ENCODE measurements around the gene NECTIN2.
"Not testable (repeated sequence)": the region's sequence is repeated elsewhere in the genome, so short reads cannot be mapped to it uniquely, and the experiment has no call there.

NECTIN2 gene

DNA sequence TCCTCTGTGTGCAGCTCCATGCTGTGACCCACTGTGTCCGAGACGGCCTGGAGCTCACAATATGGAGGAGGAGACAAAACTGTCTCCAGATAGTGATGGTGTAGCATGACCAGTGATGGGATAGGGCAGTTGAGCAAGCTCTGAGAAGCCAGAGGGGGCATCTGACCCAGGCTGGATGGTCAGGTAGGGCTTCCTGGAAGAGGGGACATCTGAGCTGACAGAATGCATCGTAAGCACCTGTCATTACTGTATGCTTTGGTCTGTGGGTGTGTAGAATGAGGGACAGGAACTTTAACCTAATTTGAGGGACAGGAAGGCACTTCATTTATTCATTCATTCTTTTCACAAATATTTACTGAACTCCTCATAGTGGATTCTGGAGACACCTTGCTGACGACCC is 38.5 kb downstream of the NECTIN2 start:
- DNase-seq (ENCODE audit: low read depth, low spot score), result no peak

- DNase-seq (ENCODE audit: low read depth, low spot score), result no peak
Observed at GRCh38 chr19:44886141-44886540, 40.0 kb downstream of the NECTIN2 start.

- DNase-seq (ENCODE audit: low read depth, low spot score), result no peak
Observed at GRCh38 chr19:44887648-44888047, 41.6 kb downstream of the NECTIN2 start.

- not testable (repeated sequence) for DNase-seq (ENCODE audit: low read depth, low spot score)
Observed at GRCh38 chr19:44888335-44888734, 42.2 kb downstream of the NECTIN2 start.

- DNase-seq (ENCODE audit: low read depth, low spot score), result no peak
Observed at GRCh38 chr19:44889830-44890365, 43.8 kb downstream of the NECTIN2 start.

GRCh38 chr19:44890366-44891015 is 44.4 kb downstream of the NECTIN2 start:
- DNase-seq (ENCODE audit: low read depth, low spot score), result peak; percentile 100

GRCh38 chr19:44891016-44891882 is 45.2 kb downstream of the NECTIN2 start, which contains the start of gene TOMM40:
Gene TOMM40, plus strand, starts transcription at chr19:44891254. Its CDS starts 162 bp downstream, at chr19:44891416.
- DNase-seq (ENCODE audit: low read depth, low spot score), result no peak

- DNase-seq (ENCODE audit: low read depth, low spot score), result no peak
Observed at GRCh38 chr19:44892932-44893331, 46.8 kb downstream of the NECTIN2 start.

GRCh38 chr19:44893332-44894051 is 47.4 kb downstream of the NECTIN2 start:
- DNase-seq (ENCODE audit: low read depth, low spot score), result no peak

- DNase-seq (ENCODE audit: low read depth, low spot score), result no peak
Observed at GRCh38 chr19:44894052-44894400, 47.9 kb downstream of the NECTIN2 start.

DNA sequence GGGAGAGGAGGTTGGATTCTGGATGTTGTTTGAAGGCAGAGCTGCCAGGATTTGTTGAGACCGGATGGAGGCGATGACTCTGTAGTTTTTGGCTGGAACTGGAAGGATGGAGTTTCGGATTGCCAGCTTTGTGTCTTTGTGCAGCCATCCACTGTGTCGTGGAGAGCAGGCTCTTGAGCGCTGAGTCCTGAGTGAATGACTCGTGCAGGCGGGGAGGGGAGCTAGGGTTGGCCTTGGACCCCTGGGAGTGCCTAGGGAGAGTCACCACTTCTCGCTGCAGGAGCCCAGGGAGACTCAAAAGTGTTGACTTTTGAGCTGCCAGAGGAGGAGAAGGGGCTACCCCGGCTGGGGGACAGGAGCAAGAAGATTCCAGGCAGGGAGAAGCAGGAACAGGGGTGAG is 48.8 kb downstream of the NECTIN2 start:
- DNase-seq (ENCODE audit: low read depth, low spot score), result no peak

DNA sequence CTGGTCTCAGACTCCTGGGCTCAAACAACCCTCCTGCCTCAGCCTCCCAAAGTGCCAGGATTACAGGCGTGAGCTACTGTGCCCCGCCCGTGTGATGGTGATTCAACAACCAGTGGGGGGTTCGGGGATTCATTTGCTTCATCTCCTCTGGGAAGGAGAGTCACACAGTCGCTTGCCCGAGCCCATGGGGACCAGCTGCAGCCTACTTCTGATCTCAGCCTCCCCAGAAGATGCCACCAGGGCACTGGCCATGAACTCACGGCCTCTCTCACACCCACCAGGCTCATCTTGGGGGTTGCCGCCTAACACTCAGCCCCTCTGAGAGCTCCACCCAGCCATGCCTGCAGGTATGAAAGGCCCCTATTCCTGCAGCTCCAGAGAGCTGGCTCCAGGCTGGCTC is 51.7 kb downstream of the NECTIN2 start:
- DNase-seq (ENCODE audit: low read depth, low spot score), result no peak

GRCh38 chr19:44900328-44901244 is 54.5 kb downstream of the NECTIN2 start:
- DNase-seq (ENCODE audit: low read depth, low spot score), result no peak

DNA sequence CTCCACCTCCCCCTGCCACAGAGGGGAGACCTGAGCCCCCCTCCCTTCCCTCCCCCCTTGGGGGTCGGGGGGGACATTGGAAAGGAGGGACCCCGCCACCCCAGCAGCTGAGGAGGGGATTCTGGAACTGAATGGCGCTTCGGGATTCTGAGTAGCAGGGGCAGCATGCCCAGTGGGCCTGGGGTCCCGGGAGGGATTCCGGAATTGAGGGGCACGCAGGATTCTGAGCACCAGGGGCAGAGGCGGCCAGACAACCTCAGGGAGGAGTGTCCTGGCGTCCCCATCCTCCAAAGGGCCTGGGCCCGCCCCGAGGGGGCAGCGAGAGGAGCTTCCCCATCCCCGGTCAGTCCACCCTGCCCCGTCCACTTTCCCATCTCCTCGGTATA is 57.1 kb downstream of the NECTIN2 start:
- DNase-seq (ENCODE audit: low read depth, low spot score), result no peak

DNA sequence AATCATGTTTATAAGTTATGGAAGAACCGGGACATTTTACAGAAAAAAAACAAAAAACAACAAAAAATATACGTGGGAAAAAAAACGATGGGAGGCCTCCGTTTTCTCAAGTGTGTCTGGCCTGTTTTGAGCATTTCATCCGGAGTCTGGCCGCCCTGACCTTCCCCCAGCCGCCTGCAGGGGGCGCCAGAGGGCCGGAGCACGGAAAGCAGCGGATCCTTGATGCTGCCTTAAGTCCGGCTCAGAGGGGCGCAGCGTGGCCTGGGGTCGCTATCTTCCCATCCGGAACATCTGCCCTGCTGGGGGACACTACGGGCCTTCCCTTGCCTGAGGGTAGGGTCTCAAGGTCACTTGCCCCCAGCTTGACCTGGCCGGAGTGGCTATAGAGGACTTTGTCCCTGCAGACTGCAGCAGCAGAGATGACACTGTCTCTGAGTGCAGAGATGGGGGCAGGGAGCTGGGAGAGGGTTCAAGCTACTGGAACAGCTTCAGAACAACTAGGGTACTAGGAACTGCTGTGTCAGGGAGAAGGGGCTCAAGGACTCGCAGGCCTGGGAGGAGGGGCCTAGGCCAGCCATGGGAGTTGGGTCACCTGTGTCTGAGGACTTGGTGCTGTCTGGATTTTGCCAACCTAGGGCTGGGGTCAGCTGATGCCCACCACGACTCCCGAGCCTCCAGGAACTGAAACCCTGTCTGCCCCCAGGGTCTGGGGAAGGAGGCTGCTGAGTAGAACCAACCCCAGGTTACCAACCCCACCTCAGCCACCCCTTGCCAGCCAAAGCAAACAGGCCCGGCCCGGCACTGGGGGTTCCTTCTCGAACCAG is 57.7 kb downstream of the NECTIN2 start:
- peak; percentile 56 for DNase-seq (ENCODE audit: low read depth, low spot score)

- DNase-seq (ENCODE audit: low read depth, low spot score), result no peak
Observed at GRCh38 chr19:44904426-44904994, 58.4 kb downstream of the NECTIN2 start.

GRCh38 chr19:44905437-44906160 is 59.5 kb downstream of the NECTIN2 start, which contains the start of gene APOE:
Gene APOE, plus strand, starts transcription at chr19:44905796. Its CDS starts 829 bp downstream, at chr19:44906625.
- DNase-seq (ENCODE audit: low read depth, low spot score), result no peak

DNA sequence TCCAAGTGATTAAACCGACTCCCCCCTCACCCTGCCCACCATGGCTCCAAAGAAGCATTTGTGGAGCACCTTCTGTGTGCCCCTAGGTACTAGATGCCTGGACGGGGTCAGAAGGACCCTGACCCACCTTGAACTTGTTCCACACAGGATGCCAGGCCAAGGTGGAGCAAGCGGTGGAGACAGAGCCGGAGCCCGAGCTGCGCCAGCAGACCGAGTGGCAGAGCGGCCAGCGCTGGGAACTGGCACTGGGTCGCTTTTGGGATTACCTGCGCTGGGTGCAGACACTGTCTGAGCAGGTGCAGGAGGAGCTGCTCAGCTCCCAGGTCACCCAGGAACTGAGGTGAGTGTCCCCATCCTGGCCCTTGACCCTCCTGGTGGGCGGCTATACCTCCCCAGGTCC is 61.5 kb downstream of the NECTIN2 start:
- DNase-seq (ENCODE audit: low read depth, low spot score), result no peak

All from activated naive CD8-positive, alpha-beta T cell treated with anti-CD3 and anti-CD28 coated beads, Interleukin-2, amount 50 U/mL, for 16 hours (primary cell).